OCI-LY3 (cell line): ENCODE data around the gene TRMT112.

ENCODE experiments used
- CTCF ChIP-seq: fragments of 200-600, 300-600 bp; sonication (generic); IDR thresholded peaks from 2 replicates; pipeline ENCODE4 v1.5.1; 2014; ENCODE audit warnings: antibody characterized with exemption, low read length, low read depth
- EZH2phosphoT487 ChIP-seq: fragments of 200-600 bp; shearing (Covaris generic); IDR thresholded peaks from 2 replicates; pipeline ENCODE4 v1.6.1; 2018; ENCODE audit warnings: antibody characterized with exemption, mixed run types, low read depth

- TF ChIP-seq CTCF (peak; percentile 36), EZH2phosphoT487 (no peak)
Measured at GRCh38 chr11:64343767-64344559, 26.6 kb upstream of the TRMT112 start.
